Left ventricle myocardium inferior (tissue), 1 donor: ENCODE results near the gene CCL13. TPM values are rescaled to one million over a fixed set of nuclear protein-coding genes. Genes with fewer than 3 reads are reported as not detected.

ENCODE experiments used
- DNase-seq: peaks from one replicate; pipeline ENCODE4 v3.0.0-alpha.2; 2020
- H3K27ac ChIP-seq: fragments of 200-600 bp; replicated peaks from 2 replicates; pipeline ENCODE4 v1.8.0; 2021
- H3K27me3 ChIP-seq: fragments of 200-600 bp; 2 replicates; pipeline ENCODE4 v1.8.0; 2021; ENCODE audit warnings: low read depth
- H3K36me3 ChIP-seq: fragments of 200-600 bp; 2 replicates; pipeline ENCODE4 v1.8.0; 2021
- H3K4me1 ChIP-seq: fragments of 200-600 bp; 2 replicates; pipeline ENCODE4 v1.8.0; 2021
- H3K4me3 ChIP-seq: fragments of 200-600 bp; 2 replicates; pipeline ENCODE4 v1.8.0; 2021; ENCODE audit warnings: mild to moderate bottlenecking, moderate library complexity
- H3K9me3 ChIP-seq: fragments of 200-600 bp; replicated peaks from 2 replicates; pipeline ENCODE4 v1.8.0; 2021
- intact Hi-C: fragments of 100-400 bp; cut with micrococcal nuclease; formaldehyde crosslinking; loops from one replicate; pipeline ENCODE4 v1.11.0; 2022
- total RNA-seq: library from RNA; stranded (reverse); fragmentation: NEBNext Ultra II Directional; extraction: Animal tissue kit (Norgen Biotek cat#: 25700); gene quantifications from one replicate; pipeline ENCODE4 v1.2.1, GENCODE V29; 2021
- TF ChIP-seq, protein P1 (sequence below): fragments of 200-600 bp; IDR thresholded peaks from 2 replicates; pipeline ENCODE4 v1.8.0; 2021; ENCODE audit warnings: antibody characterized with exemption, mild to moderate bottlenecking, borderline replicate concordance
- donor health status: DM: no; HTN: yes; CAD: no; lungs with severe emphysema.

The CCL13 gene
- total RNA-seq, 1 donor from 2014 or later, result 0.74 TPM

DNA sequence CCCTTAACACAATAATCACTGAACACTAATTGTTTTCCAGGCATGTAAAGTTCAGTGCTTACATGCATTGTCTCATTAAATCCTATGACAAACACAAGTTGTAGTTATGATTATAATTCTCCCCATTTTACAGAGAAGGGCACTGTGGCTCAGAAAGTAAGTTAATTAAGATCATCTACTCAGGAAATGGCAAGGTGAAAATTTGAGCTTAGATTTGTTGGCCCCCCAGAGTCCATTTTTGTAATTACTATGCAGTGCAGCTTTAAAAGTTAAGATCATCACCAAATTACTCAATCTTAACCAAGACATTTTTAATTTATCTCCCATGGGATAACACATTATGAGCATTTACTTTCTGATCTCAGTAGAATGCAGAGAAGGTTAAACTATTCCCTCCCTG, 41.0 kb downstream of the CCL13 start:
- TF ChIP-seq, protein P1, sequence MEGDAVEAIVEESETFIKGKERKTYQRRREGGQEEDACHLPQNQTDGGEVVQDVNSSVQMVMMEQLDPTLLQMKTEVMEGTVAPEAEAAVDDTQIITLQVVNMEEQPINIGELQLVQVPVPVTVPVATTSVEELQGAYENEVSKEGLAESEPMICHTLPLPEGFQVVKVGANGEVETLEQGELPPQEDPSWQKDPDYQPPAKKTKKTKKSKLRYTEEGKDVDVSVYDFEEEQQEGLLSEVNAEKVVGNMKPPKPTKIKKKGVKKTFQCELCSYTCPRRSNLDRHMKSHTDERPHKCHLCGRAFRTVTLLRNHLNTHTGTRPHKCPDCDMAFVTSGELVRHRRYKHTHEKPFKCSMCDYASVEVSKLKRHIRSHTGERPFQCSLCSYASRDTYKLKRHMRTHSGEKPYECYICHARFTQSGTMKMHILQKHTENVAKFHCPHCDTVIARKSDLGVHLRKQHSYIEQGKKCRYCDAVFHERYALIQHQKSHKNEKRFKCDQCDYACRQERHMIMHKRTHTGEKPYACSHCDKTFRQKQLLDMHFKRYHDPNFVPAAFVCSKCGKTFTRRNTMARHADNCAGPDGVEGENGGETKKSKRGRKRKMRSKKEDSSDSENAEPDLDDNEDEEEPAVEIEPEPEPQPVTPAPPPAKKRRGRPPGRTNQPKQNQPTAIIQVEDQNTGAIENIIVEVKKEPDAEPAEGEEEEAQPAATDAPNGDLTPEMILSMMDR, result no peak
- H3K4me1 ChIP-seq, result no peaks in the 10 kb centered on the region
- no peak for DNase-seq
- H3K27me3 ChIP-seq, result peaks cover 70% of the 10 kb centered on the region
- H3K4me3 ChIP-seq, result no peak overlapping the region
- intact Hi-C loops, result no loop called here
- no peak overlapping the region for H3K27ac ChIP-seq
- H3K9me3 ChIP-seq, result no peaks in the 10 kb centered on the region
- no peaks in the 10 kb centered on the region for H3K36me3 ChIP-seq

DNA sequence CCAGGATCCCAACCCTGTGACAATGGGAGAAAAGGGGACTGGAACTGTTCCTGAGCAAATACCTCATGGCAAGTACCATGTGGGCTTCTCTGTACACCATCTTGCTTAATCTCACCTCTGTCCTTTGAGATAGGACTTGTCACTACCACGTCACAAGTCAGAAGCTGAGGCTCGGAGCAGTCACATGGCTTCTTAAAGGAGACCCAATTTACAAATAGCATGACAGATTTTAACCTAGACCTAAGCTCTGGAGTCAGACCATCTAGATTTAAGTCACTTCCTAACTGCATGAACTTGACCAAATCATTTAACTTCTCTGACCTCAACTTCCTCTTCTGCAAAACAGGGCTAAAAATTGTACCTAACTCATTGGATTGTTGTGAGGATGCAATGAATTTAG, 42.7 kb downstream of the CCL13 start:
- peaks cover 70% of the 10 kb centered on the region for H3K27me3 ChIP-seq
- intact Hi-C loops, result no loop called here
- DNase-seq, result no peak
- H3K4me3 ChIP-seq, result no peak overlapping the region
- H3K9me3 ChIP-seq, result no peaks in the 10 kb centered on the region
- H3K27ac ChIP-seq, result no peak overlapping the region
- H3K36me3 ChIP-seq, result no peaks in the 10 kb centered on the region
- TF ChIP-seq, protein P1, result no peak
- no peaks in the 10 kb centered on the region for H3K4me1 ChIP-seq

DNA sequence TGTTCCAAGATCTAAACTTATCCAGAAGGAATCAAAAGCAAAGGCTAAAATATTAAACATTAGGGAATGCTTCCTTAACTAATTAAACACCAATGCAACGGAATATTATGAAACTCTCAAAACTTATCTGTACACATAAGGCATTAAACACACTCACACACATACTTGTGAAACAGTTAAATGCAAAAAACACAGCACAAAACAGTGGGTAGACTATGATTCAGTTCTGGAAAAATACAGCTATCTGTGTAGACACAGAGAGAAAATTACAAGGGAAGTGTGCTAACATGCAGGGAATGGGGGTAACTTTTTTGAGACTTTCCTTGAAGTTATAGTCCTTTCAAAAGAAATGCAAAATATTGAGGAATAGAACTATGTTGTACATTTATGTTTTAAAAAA, 43.4 kb downstream of the CCL13 start:
- no peak for DNase-seq
- H3K36me3 ChIP-seq, result no peaks in the 10 kb centered on the region
- TF ChIP-seq, protein P1, result no peak
- no peaks in the 10 kb centered on the region for H3K4me1 ChIP-seq
- peaks cover 67% of the 10 kb centered on the region for H3K27me3 ChIP-seq
- intact Hi-C loops, result no loop called here
- no peaks in the 10 kb centered on the region for H3K9me3 ChIP-seq
- H3K4me3 ChIP-seq, result no peak overlapping the region
- no peak overlapping the region for H3K27ac ChIP-seq

DNA sequence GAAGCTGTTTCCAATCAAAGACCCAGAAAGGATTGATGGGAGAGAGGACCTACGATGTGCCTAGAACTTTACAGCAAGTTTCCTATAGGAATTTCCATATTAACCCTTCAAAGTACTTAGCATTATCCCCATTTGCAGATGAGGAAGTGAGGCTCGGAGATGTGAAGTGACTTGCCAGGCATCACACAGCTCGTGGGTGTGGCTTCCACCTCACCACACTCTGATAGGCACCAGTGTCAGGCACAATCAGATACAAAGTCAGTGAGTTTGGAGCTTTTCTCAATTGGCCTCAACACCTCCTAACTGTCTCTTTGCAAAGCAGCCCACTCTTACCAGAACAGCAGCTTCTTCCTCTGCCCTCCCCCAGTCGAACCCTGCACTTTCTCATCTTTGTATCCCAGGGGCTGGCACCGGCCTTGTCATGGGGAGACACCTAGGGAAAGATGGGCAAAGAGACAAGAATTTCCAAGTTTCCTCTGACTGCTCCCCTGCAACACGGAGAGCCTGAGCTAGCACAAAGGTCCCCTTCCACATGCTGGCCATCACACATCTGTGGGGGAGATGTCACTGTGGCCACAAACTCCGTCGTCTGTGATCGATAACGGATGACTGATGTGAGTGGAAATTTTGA, 44.1 kb downstream of the CCL13 start:
- no peaks in the 10 kb centered on the region for H3K36me3 ChIP-seq
- H3K27ac ChIP-seq, result no peak overlapping the region
- no peak overlapping the region for H3K4me3 ChIP-seq

DNA sequence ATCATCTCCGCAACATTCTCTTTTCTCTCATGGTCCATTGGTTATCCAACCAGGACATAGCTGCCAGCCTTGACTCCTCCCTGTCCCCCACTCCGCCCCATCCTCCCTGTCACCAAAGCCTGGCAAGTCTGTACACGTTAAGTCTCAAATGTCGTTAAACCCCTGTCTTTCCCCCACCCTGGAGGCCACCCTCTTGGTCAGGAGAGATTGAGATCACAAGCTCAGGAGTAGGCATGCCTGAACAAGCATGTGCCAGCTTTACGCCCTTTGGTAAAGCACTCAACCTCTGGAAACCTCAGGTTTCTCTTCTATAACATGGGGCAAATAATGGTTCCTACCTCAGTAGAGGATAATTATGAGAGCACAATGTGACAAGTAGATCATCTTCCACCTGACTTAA, 44.9 kb downstream of the CCL13 start:
- TF ChIP-seq, protein P1, result no peak

More for the DNA sequence above, 44.1 kb downstream of the CCL13 start:
- intact Hi-C loops, result no loop called here
- DNase-seq, result no peak
- Histone ChIP-seq H3K27me3 (peaks cover 60% of the 10 kb centered on the region), H3K9me3 (no peaks in the 10 kb centered on the region), H3K4me1 (no peaks in the 10 kb centered on the region)
- TF ChIP-seq, protein P1, result no peak

DNA sequence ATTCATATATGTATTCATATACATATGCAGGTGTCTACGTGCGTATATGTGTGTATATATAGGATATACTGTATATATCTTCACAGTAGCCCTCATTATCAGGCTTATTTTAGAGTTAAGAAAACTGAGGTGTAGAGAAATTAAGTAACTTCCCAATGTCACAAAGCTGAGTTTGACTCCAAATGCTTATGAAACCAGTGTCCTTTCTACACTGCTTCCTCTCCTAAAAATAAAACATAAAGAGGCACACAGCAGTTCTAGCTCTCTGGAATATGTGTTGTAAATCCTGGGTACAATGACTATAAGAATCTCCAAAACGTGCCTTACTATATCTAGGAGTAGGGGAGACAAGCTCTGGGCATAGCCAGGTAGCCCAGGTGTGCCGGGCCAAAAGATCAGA, 46.7 kb downstream of the CCL13 start:
- Histone ChIP-seq H3K36me3 (no peaks in the 10 kb centered on the region), H3K4me3 (no peak overlapping the region), H3K9me3 (no peaks in the 10 kb centered on the region), H3K27me3 (peaks cover 60% of the 10 kb centered on the region), H3K4me1 (no peaks in the 10 kb centered on the region), H3K27ac (no peak overlapping the region)
- intact Hi-C loops, result no loop called here
- TF ChIP-seq, protein P1, result no peak
- DNase-seq, result no peak

More for the DNA sequence above, 44.9 kb downstream of the CCL13 start:
- no peaks in the 10 kb centered on the region for H3K9me3 ChIP-seq
- H3K4me3 ChIP-seq, result no peak overlapping the region
- no peaks in the 10 kb centered on the region for H3K36me3 ChIP-seq
- no peak overlapping the region for H3K27ac ChIP-seq
- H3K4me1 ChIP-seq, result no peaks in the 10 kb centered on the region
- intact Hi-C loops, result no loop called here
- no peak for DNase-seq
- peaks cover 61% of the 10 kb centered on the region for H3K27me3 ChIP-seq
